OCI-LY1 (cell line): ENCODE results near the gene PAN2.
A peak's percentile ranks its signal among the peaks of the same experiment; 100 is the strongest.

Experiments
- H2AFZ ChIP-seq: fragments of 200-600 bp; sonication (generic), shearing (Covaris generic); 2 replicates; pipeline ENCODE4 v1.6.0; 2014; ENCODE audit warnings: antibody characterized with exemption, mild to moderate bottlenecking, low read length
- H3F3A ChIP-seq: fragments of 200-600 bp; sonication (generic), shearing (Covaris generic); 2 replicates; pipeline ENCODE4 v1.6.0; 2014; ENCODE audit warnings: mild to moderate bottlenecking, antibody characterized with exemption, low read length, moderate library complexity; ENCODE audit not compliant: insufficient read depth
- H3K27ac ChIP-seq: fragments of 200-600 bp; sonication (generic); 2 replicates; pipeline ENCODE4 v1.5.1; 2014; ENCODE audit warnings: low read length, mixed run types, mild to moderate bottlenecking, low read depth; ENCODE audit not compliant: poor library complexity, severe bottlenecking
- H3K27me3 ChIP-seq: fragments of 200-600 bp; sonication (generic); 2 replicates; pipeline ENCODE4 v1.6.0; 2014; ENCODE audit warnings: antibody characterized with exemption, mild to moderate bottlenecking, low read length, moderate library complexity; ENCODE audit not compliant: insufficient read depth
- H3K36me3 ChIP-seq: fragments of 200-600 bp; sonication (generic); 2 replicates; pipeline ENCODE4 v1.6.1; 2014; ENCODE audit warnings: mild to moderate bottlenecking, antibody characterized with exemption, low read length, moderate library complexity, mixed read lengths; ENCODE audit not compliant: insufficient read depth
- H3K4me1 ChIP-seq: fragments of 200-600 bp; sonication (generic); 2 replicates; pipeline ENCODE4 v1.5.1; 2014; ENCODE audit warnings: mild to moderate bottlenecking, low read length, moderate library complexity; ENCODE audit not compliant: insufficient read depth, severe bottlenecking
- H3K4me2 ChIP-seq: fragments of 200-600 bp; sonication (generic), shearing (Covaris generic); 2 replicates; pipeline ENCODE4 v1.6.1; 2014; ENCODE audit warnings: low read length
- H3K4me3 ChIP-seq: fragments of 200-600 bp; sonication (generic); 2 replicates; pipeline ENCODE4 v1.5.1; 2014; ENCODE audit warnings: low read length, low read depth, mild to moderate bottlenecking, mixed read lengths; ENCODE audit not compliant: poor library complexity, severe bottlenecking
- H3K79me2 ChIP-seq: fragments of 200-600 bp; shearing (Covaris generic); 2 replicates; pipeline ENCODE4 v1.6.1; 2016; ENCODE audit warnings: mixed run types, low read length, mixed read lengths; ENCODE audit not compliant: insufficient read depth
- H3K9ac ChIP-seq: fragments of 200-600 bp; sonication (generic), shearing (Covaris generic); 2 replicates; pipeline ENCODE4 v1.6.1; 2014; ENCODE audit warnings: mild to moderate bottlenecking, low read length, mixed read lengths
- H3K9me2 ChIP-seq: fragments of 200-600 bp; sonication (generic), shearing (Covaris generic); 2 replicates; pipeline ENCODE4 v1.6.1; 2014; ENCODE audit warnings: low read depth, mild to moderate bottlenecking, low read length, mixed read lengths
- H3K9me3 ChIP-seq: fragments of 200-600 bp; shearing (Covaris generic); 2 replicates; pipeline ENCODE4 v1.6.1; 2014; ENCODE audit warnings: low read length, mixed read lengths
- H4K20me1 ChIP-seq: fragments of 200-600 bp; sonication (generic), shearing (Covaris generic); 2 replicates; pipeline ENCODE4 v1.6.0; 2016; ENCODE audit warnings: mild to moderate bottlenecking, low read length; ENCODE audit not compliant: insufficient read depth
- EZH2 ChIP-seq: fragments of 200-600 bp; sonication (generic), shearing (Covaris generic); IDR thresholded peaks from 2 replicates; pipeline ENCODE4 v1.8.0; 2017; ENCODE audit warnings: borderline replicate concordance, mixed run types, mild to moderate bottlenecking, antibody characterized with exemption, low read length, moderate library complexity, mixed read lengths
- TF ChIP-seq, protein P1 (sequence below): fragments of 200-600 bp; sonication (generic), shearing (Covaris generic); IDR thresholded peaks from 2 replicates; pipeline ENCODE4 v1.5.1; 2017; ENCODE audit warnings: mild to moderate bottlenecking, antibody characterized with exemption, low read length, moderate library complexity, mixed read lengths

Gene PAN2

DNA sequence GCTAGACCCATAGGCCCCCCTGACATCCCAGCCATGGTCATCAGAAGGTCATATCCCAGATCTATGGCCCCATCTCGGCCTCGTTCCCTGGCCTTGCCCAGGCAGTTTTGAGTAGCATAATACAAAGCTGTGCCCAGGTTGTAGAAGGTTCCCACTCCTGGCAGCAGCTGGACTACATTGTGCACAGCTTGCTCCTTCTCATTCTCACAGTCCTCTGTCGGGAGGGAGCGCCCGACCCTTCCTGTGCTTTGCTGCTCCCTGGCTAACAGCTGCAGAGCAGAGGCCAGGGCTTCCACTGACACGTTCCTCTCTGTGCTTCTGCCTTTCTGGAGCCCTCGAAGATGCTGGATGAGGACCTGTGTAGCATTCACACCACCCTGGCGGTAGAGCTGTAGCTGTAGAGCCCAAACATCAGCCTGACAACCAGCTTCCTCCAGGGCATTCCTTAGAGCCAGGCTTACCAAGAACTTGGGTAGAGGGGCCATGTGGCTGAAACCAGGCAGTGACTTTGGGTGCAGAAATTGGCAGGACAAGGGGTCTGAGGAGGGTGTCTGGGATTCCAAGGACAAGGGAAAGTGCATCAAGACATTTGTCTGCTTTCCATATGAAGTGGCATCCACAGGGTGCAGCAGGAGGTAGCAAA is 27.8 kb upstream of the PAN2 start:
- Histone ChIP-seq H3K36me3 (no peaks in the 10 kb centered on the region), H3K4me2 (no peak overlapping the region), H2AFZ (no peak overlapping the region), H3K9me2 (no peaks in the 10 kb centered on the region), H3F3A (no peaks in the 10 kb centered on the region), H3K9me3 (no peaks in the 10 kb centered on the region), H4K20me1 (no peaks in the 10 kb centered on the region), H3K27ac (peak overlapping the region; percentile 8), H3K4me1 (peaks cover 24% of the 10 kb centered on the region), H3K27me3 (no peaks in the 10 kb centered on the region), H3K79me2 (peaks cover 10% of the 10 kb centered on the region), H3K9ac (no peak overlapping the region), H3K4me3 (no peak overlapping the region)
- TF ChIP-seq, protein P1, sequence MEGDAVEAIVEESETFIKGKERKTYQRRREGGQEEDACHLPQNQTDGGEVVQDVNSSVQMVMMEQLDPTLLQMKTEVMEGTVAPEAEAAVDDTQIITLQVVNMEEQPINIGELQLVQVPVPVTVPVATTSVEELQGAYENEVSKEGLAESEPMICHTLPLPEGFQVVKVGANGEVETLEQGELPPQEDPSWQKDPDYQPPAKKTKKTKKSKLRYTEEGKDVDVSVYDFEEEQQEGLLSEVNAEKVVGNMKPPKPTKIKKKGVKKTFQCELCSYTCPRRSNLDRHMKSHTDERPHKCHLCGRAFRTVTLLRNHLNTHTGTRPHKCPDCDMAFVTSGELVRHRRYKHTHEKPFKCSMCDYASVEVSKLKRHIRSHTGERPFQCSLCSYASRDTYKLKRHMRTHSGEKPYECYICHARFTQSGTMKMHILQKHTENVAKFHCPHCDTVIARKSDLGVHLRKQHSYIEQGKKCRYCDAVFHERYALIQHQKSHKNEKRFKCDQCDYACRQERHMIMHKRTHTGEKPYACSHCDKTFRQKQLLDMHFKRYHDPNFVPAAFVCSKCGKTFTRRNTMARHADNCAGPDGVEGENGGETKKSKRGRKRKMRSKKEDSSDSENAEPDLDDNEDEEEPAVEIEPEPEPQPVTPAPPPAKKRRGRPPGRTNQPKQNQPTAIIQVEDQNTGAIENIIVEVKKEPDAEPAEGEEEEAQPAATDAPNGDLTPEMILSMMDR: no peak
- TF ChIP-seq EZH2: no peak

GRCh38 chr12:56359851-56360767 is 26.3 kb upstream of the PAN2 start, which contains the start of gene STAT2:
Gene STAT2, minus strand, starts transcription at chr12:56360107. Its CDS starts 3,536 bp downstream, at chr12:56356571.
- peaks cover 24% of the 10 kb centered on the region for H3K4me1 ChIP-seq
- peak within 1 kb of the TSS; percentile 65 for H3K27ac ChIP-seq
- H4K20me1 ChIP-seq: no peaks in the 10 kb centered on the region
- peaks cover 10% of the 10 kb centered on the region for H3K79me2 ChIP-seq
- H3K9me3 ChIP-seq: no peaks in the 10 kb centered on the region
- H3K9me2 ChIP-seq: no peaks in the 10 kb centered on the region
- TF ChIP-seq EZH2: no peak
- TF ChIP-seq, protein P1: no peak
- peak within 1 kb of the TSS; percentile 84 for H3K4me3 ChIP-seq
- peak within 1 kb of the TSS; percentile 81 for H3K9ac ChIP-seq
- H2AFZ ChIP-seq: no peak within 1 kb of the TSS
- no peaks in the 10 kb centered on the region for H3F3A ChIP-seq
- peak within 1 kb of the TSS; percentile 83 for H3K4me2 ChIP-seq
- H3K27me3 ChIP-seq: no peaks in the 10 kb centered on the region
- H3K36me3 ChIP-seq: peaks cover 12% of the 10 kb centered on the region; the same call in 1 of the 2 replicates

DNA sequence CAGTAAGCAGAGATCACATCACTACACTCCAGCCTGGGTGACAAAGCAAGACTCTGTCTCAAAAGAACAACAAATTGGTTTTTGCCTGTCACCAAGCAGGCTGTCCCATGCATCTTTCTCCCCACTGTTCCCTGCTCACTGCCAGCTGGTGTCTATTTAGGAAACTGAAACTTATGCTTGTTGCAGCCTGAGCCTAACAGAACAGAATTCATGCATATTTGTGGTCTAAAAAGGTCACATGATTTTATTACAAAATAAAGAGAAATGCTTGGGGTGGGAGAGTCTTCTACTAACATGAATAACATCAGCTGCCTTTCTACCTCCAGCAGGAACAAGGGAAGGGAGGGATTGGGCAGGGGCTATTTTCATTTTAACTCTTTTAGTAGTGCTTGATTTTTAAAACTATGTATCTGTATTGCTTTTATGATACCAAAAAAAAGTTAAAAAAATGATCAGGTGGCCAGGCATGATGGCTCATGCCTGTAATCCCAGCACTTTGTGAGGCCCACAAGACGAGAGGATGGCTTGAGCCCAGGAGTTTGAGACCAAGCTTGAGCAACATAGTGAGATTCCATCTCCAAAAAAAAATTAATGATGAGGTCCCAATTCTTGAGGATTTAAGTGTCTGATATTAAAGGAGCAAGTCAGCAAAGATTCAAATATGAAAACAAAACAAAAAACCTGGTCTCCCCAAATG is 25.2 kb upstream of the PAN2 start:
- Histone ChIP-seq H3K4me3 (peak overlapping the region; percentile 84), H3K36me3 (peaks cover 23% of the 10 kb centered on the region), H3K27ac (peak overlapping the region; percentile 65), H3K4me2 (peak overlapping the region; percentile 83), H3K27me3 (no peaks in the 10 kb centered on the region), H3K9me2 (no peaks in the 10 kb centered on the region), H3F3A (no peaks in the 10 kb centered on the region), H3K4me1 (peaks cover 24% of the 10 kb centered on the region), H3K79me2 (peaks cover 10% of the 10 kb centered on the region), H2AFZ (no peak overlapping the region), H4K20me1 (no peaks in the 10 kb centered on the region), H3K9me3 (no peaks in the 10 kb centered on the region), H3K9ac (peak overlapping the region; percentile 81)
- TF ChIP-seq EZH2: no peak
- TF ChIP-seq, protein P1: no peak
